Measurements from ENCODE around the gene POLR2E.

POLR2E gene

GRCh38 chr19:1070576-1070930, 24.6 kb downstream of the POLR2E start:
- no peaks in the 10 kb centered on the region for H3K79me2 ChIP-seq
- H3K4me1 ChIP-seq, result no peaks in the 10 kb centered on the region
- H3K4me2 ChIP-seq (ENCODE audit: low read length), result peak overlapping the region; percentile 13
- no peak overlapping the region for H3K9ac ChIP-seq
- H3K9me3 ChIP-seq (ENCODE audit: control insufficient read depth, low read length), result no peaks in the 10 kb centered on the region
- H3K27ac ChIP-seq, result no peak overlapping the region
- peaks cover 7% of the 10 kb centered on the region for H3K27me3 ChIP-seq (ENCODE audit: control insufficient read depth, insufficient read depth, low read length)
- no peak overlapping the region for H3K4me3 ChIP-seq (ENCODE audit: low read depth, low read length)
- no peak overlapping the region for H2AFZ ChIP-seq
- TF ChIP-seq CTCF (IDR thresholded peaks at IDR 0.05), result no peak
- H3K36me3 ChIP-seq (ENCODE audit: control insufficient read depth, insufficient read depth, low read length), result no peaks in the 10 kb centered on the region

- no peak for TF ChIP-seq CTCF (IDR thresholded peaks at IDR 0.05)
- no peaks in the 10 kb centered on the region for H3K79me2 ChIP-seq
- H3K27me3 ChIP-seq (ENCODE audit: control insufficient read depth, insufficient read depth, low read length), result peaks cover 7% of the 10 kb centered on the region
- H3K4me3 ChIP-seq (ENCODE audit: low read depth, low read length), result no peak overlapping the region
- H3K9me3 ChIP-seq (ENCODE audit: control insufficient read depth, low read length), result no peaks in the 10 kb centered on the region
- no peak overlapping the region for H3K4me2 ChIP-seq (ENCODE audit: low read length)
- peaks cover 2% of the 10 kb centered on the region for H3K4me1 ChIP-seq
- no peak overlapping the region for H2AFZ ChIP-seq
- H3K36me3 ChIP-seq (ENCODE audit: control insufficient read depth, insufficient read depth, low read length), result no peaks in the 10 kb centered on the region
- no peak overlapping the region for H3K27ac ChIP-seq
- no peak overlapping the region for H3K9ac ChIP-seq
These were observed 26.0 kb downstream of the POLR2E start for GRCh38 chr19:1069009-1069779.

- H3K9ac ChIP-seq, result no peak overlapping the region
- no peak overlapping the region for H2AFZ ChIP-seq
- no peaks in the 10 kb centered on the region for H3K79me2 ChIP-seq
- H3K4me1 ChIP-seq, result peaks cover 2% of the 10 kb centered on the region
- no peak for TF ChIP-seq CTCF (IDR thresholded peaks at IDR 0.05)
- H3K36me3 ChIP-seq (ENCODE audit: control insufficient read depth, insufficient read depth, low read length), result no peaks in the 10 kb centered on the region
- H3K27me3 ChIP-seq (ENCODE audit: control insufficient read depth, insufficient read depth, low read length), result peaks cover 7% of the 10 kb centered on the region
- H3K4me3 ChIP-seq (ENCODE audit: low read depth, low read length), result no peak overlapping the region
- no peaks in the 10 kb centered on the region for H3K9me3 ChIP-seq (ENCODE audit: control insufficient read depth, low read length)
- H3K4me2 ChIP-seq (ENCODE audit: low read length), result no peak overlapping the region
- H3K27ac ChIP-seq, result no peak overlapping the region
These were observed 26.9 kb downstream of the POLR2E start for GRCh38 chr19:1068009-1069001.

- Histone ChIP-seq H3K27me3 (ENCODE audit: control insufficient read depth, insufficient read depth, low read length) (peaks cover 7% of the 10 kb centered on the region), H3K4me2 (ENCODE audit: low read length) (peak overlapping the region; percentile 22), H3K4me3 (ENCODE audit: low read depth, low read length) (peak overlapping the region; percentile 27), H3K27ac (peak overlapping the region; percentile 42), H2AFZ (no peak overlapping the region), H3K4me1 (peaks cover 2% of the 10 kb centered on the region), H3K9ac (no peak overlapping the region), H3K9me3 (ENCODE audit: control insufficient read depth, low read length) (no peaks in the 10 kb centered on the region), H3K79me2 (no peaks in the 10 kb centered on the region), H3K36me3 (ENCODE audit: control insufficient read depth, insufficient read depth, low read length) (no peaks in the 10 kb centered on the region)
- TF ChIP-seq CTCF (IDR thresholded peaks at IDR 0.05), result no peak
These were observed 27.7 kb downstream of the POLR2E start for GRCh38 chr19:1067341-1067957.

Data from parathyroid adenoma (tissue), 2 donors.